Breast epithelium (tissue), 3 donors: ENCODE results near the gene NLK.
A peak's percentile ranks its signal among the peaks of the same experiment; 100 is the strongest.
"Not testable (repeated sequence)": the region's sequence is repeated elsewhere in the genome, so short reads cannot be mapped to it uniquely, and the experiment has no call there.

ENCODE experiments used
- POLR2A ChIP-seq: fragments of 450-650 bp; IDR thresholded peaks from one replicate; pipeline ENCODE4 v1.6.1; 2016; ENCODE audit warnings: antibody characterized with exemption, mild to moderate bottlenecking, moderate library complexity
- TF ChIP-seq, protein P1 (sequence below), 3 donors: fragments of 450-650 bp; IDR thresholded peaks; one replicate each; pipeline ENCODE4 v1.5.1; 2016 to 2017; ENCODE audit warnings: antibody characterized with exemption in 3 of 3, mild to moderate bottlenecking in 3 of 3, moderate library complexity in 3 of 3

DNA sequence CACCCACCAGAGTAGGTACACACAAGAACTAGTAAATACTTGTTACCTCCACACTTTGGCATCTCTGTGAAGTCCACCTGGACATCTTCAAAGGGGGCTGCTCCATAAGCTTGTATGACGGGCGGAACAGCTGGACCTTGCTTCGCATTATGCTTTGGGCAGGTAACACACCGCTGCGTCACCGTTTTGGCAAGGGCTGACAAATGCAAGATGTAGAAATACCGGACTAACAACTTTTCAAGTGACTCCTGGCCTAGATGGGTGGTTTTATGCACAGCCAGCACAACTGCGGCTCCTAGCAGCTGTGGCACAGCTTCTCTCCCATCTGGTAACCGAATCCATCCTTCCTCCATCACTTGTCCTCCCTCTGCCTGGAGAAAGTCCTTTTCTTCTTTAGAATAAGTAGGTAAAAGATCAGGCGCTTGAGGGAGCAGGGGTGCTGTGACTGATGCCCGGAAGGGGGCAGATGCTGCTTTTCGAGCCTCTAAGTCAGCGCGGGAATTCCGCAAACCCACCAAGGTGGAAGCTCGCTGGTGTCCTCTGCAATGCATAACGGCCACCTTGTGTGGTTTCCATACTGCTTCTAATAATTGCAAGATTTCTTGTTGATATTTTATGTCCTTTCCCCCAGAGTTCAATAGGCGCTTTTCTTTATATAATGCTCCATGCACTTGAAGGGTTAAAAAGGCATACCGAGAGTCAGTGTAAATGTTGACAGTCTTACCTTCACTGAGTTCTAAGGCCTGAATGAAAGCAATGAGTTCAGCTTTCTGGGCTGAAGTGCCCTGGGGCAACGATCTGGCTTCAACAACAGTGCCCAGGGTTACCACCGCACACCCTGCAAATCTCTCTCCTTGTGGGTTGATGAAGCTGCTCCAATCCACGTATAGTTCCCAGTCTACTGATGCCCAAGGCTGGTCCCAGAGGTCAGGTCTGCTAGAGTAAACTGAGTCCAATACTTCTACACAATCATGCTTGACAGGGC is 191.7 kb downstream of the NLK start:
- TF ChIP-seq, protein P1, sequence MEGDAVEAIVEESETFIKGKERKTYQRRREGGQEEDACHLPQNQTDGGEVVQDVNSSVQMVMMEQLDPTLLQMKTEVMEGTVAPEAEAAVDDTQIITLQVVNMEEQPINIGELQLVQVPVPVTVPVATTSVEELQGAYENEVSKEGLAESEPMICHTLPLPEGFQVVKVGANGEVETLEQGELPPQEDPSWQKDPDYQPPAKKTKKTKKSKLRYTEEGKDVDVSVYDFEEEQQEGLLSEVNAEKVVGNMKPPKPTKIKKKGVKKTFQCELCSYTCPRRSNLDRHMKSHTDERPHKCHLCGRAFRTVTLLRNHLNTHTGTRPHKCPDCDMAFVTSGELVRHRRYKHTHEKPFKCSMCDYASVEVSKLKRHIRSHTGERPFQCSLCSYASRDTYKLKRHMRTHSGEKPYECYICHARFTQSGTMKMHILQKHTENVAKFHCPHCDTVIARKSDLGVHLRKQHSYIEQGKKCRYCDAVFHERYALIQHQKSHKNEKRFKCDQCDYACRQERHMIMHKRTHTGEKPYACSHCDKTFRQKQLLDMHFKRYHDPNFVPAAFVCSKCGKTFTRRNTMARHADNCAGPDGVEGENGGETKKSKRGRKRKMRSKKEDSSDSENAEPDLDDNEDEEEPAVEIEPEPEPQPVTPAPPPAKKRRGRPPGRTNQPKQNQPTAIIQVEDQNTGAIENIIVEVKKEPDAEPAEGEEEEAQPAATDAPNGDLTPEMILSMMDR (IDR thresholded peaks at IDR 0.05), result not testable (repeated sequence)
- TF ChIP-seq POLR2A, result peak; percentile 22
